ENCODE measurements around the gene KIAA1586.
A peak's percentile ranks its signal among the peaks of the same experiment; 100 is the strongest.

Gene KIAA1586

GRCh38 chr6:57063847-57064246 is 17.4 kb downstream of the KIAA1586 start:
- Mint-ChIP-seq H3K27ac (no peak overlapping the region), H3K4me1 (no peaks in the 10 kb centered on the region)

GRCh38 chr6:57064809-57065208 is 18.3 kb downstream of the KIAA1586 start:
- Mint-ChIP-seq H3K36me3 (ENCODE audit: low read depth) (peaks cover 53% of the 10 kb centered on the region), H3K27me3 (ENCODE audit: low read depth, poor library complexity) (no peaks in the 10 kb centered on the region), H3K4me3 (no peak overlapping the region), H3K9me3 (no peaks in the 10 kb centered on the region), H3K4me1 (peaks cover 9% of the 10 kb centered on the region), H3K27ac (peak overlapping the region; percentile 74)
- TF ChIP-seq CTCF (IDR thresholded peaks at IDR 0.05) = no peak
- DNase-seq = no peak

More at GRCh38 chr6:57063847-57064246, 17.4 kb downstream of the KIAA1586 start:
- Mint-ChIP-seq H3K27me3 (ENCODE audit: low read depth, poor library complexity) (no peaks in the 10 kb centered on the region), H3K9me3 (no peaks in the 10 kb centered on the region), H3K36me3 (ENCODE audit: low read depth) (peaks cover 50% of the 10 kb centered on the region), H3K4me3 (no peak overlapping the region)
- no peak for TF ChIP-seq CTCF (IDR thresholded peaks at IDR 0.05)
- no peak for DNase-seq

- Mint-ChIP-seq H3K36me3 (ENCODE audit: low read depth) (peaks cover 58% of the 10 kb centered on the region), H3K9me3 (peaks cover 16% of the 10 kb centered on the region), H3K4me3 (no peak overlapping the region), H3K27ac (no peak overlapping the region), H3K4me1 (peaks cover 10% of the 10 kb centered on the region), H3K27me3 (ENCODE audit: low read depth, poor library complexity) (no peaks in the 10 kb centered on the region)
- no peak for DNase-seq
- no peak for TF ChIP-seq CTCF (IDR thresholded peaks at IDR 0.05)
Observed at GRCh38 chr6:57068061-57068460, 21.6 kb downstream of the KIAA1586 start.

- Mint-ChIP-seq H3K4me3 (no peak overlapping the region), H3K27me3 (ENCODE audit: low read depth, poor library complexity) (no peaks in the 10 kb centered on the region), H3K9me3 (peaks cover 16% of the 10 kb centered on the region), H3K36me3 (ENCODE audit: low read depth) (peaks cover 66% of the 10 kb centered on the region), H3K27ac (no peak overlapping the region), H3K4me1 (peaks cover 10% of the 10 kb centered on the region)
- DNase-seq = no peak
- TF ChIP-seq CTCF (IDR thresholded peaks at IDR 0.05) = no peak
Observed at GRCh38 chr6:57069228-57069627, 22.7 kb downstream of the KIAA1586 start.

GRCh38 chr6:57069920-57070331 is 23.4 kb downstream of the KIAA1586 start:
- peaks cover 68% of the 10 kb centered on the region for H3K36me3 Mint-ChIP-seq (ENCODE audit: low read depth)
- TF ChIP-seq CTCF (IDR thresholded peaks at IDR 0.05) = no peak
- H3K9me3 Mint-ChIP-seq = peaks cover 16% of the 10 kb centered on the region
- DNase-seq = no peak
- H3K27me3 Mint-ChIP-seq (ENCODE audit: low read depth, poor library complexity) = no peaks in the 10 kb centered on the region
- H3K27ac Mint-ChIP-seq = peak overlapping the region; percentile 41
- peaks cover 10% of the 10 kb centered on the region for H3K4me1 Mint-ChIP-seq
- no peak overlapping the region for H3K4me3 Mint-ChIP-seq

GRCh38 chr6:57072108-57072507 is 25.6 kb downstream of the KIAA1586 start:
- Mint-ChIP-seq H3K9me3 (peaks cover 16% of the 10 kb centered on the region), H3K27ac (no peak overlapping the region)

More at GRCh38 chr6:57072108-57072507, 25.6 kb downstream of the KIAA1586 start:
- Mint-ChIP-seq H3K4me3 (no peak overlapping the region), H3K36me3 (ENCODE audit: low read depth) (peaks cover 64% of the 10 kb centered on the region), H3K27me3 (ENCODE audit: low read depth, poor library complexity) (no peaks in the 10 kb centered on the region), H3K4me1 (peaks cover 10% of the 10 kb centered on the region)
- DNase-seq = no peak
- no peak for TF ChIP-seq CTCF (IDR thresholded peaks at IDR 0.05)

Measured in nephron progenitor cell (in vitro differentiated cells).